ENCODE data around the gene ZNG1C. TPM values are rescaled to one million over a fixed set of nuclear protein-coding genes. Genes with fewer than 3 reads are reported as not detected.

ZNG1C gene
- polyA plus RNA-seq, 1 experiment, result 25.0 TPM

Other genes starting within 250 kb of the ZNG1C start
- not detected in 2 replicates for gene FOXD4L3, start 60.9 kb downstream of the ZNG1C start, polyA plus RNA-seq (2011; rRNA removed)
- 5.9 TPM in 2 replicates for gene PGM5, start 114.6 kb downstream of the ZNG1C start, polyA plus RNA-seq (2011; rRNA removed)